ENCODE data around the gene SPATA33.

The SPATA33 gene

GRCh38 chr16:89712274-89712781, 54.7 kb downstream of the SPATA33 start:
- Histone ChIP-seq H3K4me1 (ENCODE audit: low read length) (no peaks in the 10 kb centered on the region), H3K4me2 (ENCODE audit: low read depth, low read length) (peak overlapping the region; percentile 63), H3K9me2 (replicated peaks; ENCODE audit: insufficient read depth, low read length) (no peaks in the 10 kb centered on the region), H3K4me3 (ENCODE audit: low read length) (peak overlapping the region; percentile 71), H3F3A (ENCODE audit: insufficient read depth, low read length) (no peaks in the 10 kb centered on the region), H3K27me3 (replicated peaks; ENCODE audit: insufficient read depth, low read length) (no peaks in the 10 kb centered on the region), H4K20me1 (ENCODE audit: insufficient read depth, low read length) (no peaks in the 10 kb centered on the region), H3K79me2 (ENCODE audit: low read length) (peaks cover 4% of the 10 kb centered on the region; the same call in 1 of the 2 replicates), H3K9me3 (replicated peaks; ENCODE audit: insufficient read depth, low read length) (no peaks in the 10 kb centered on the region), H3K27ac (ENCODE audit: low read length) (no peak overlapping the region), H3K9ac (ENCODE audit: low read length) (peak overlapping the region; percentile 70), H2AFZ (ENCODE audit: low read length) (peak overlapping the region; percentile 19; the same call in 1 of the 2 replicates), H3K36me3 (replicated peaks; ENCODE audit: insufficient read depth, low read length) (no peaks in the 10 kb centered on the region)
- DNase-seq: no peak
- TF ChIP-seq EZH2 (optimal IDR thresholded peaks at IDR 0.05; ENCODE audit: low read depth, low read length): no peak
- TF ChIP-seq EZH2phosphoT487 (IDR thresholded peaks at IDR 0.05; ENCODE audit: low read length): no peak
- TF ChIP-seq CTCF (IDR thresholded peaks at IDR 0.05; ENCODE audit: low read length): no peak

- H3K27ac ChIP-seq (ENCODE audit: low read length): no peak overlapping the region
- peaks cover 10% of the 10 kb centered on the region; the same call in 1 of the 2 replicates for H3F3A ChIP-seq (ENCODE audit: insufficient read depth, low read length)
- no peak overlapping the region for H3K9ac ChIP-seq (ENCODE audit: low read length)
- no peaks in the 10 kb centered on the region for H3K36me3 ChIP-seq (replicated peaks; ENCODE audit: insufficient read depth, low read length)
- H3K27me3 ChIP-seq (replicated peaks; ENCODE audit: insufficient read depth, low read length): no peaks in the 10 kb centered on the region
- H3K4me3 ChIP-seq (ENCODE audit: low read length): no peak overlapping the region
- H4K20me1 ChIP-seq (ENCODE audit: insufficient read depth, low read length): no peaks in the 10 kb centered on the region
- TF ChIP-seq EZH2 (optimal IDR thresholded peaks at IDR 0.05; ENCODE audit: low read depth, low read length) (no peak), EZH2phosphoT487 (IDR thresholded peaks at IDR 0.05; ENCODE audit: low read length) (no peak), CTCF (IDR thresholded peaks at IDR 0.05; ENCODE audit: low read length) (no peak)
- H3K4me1 ChIP-seq (ENCODE audit: low read length): no peaks in the 10 kb centered on the region
- no peak for DNase-seq
- no peaks in the 10 kb centered on the region for H3K9me3 ChIP-seq (replicated peaks; ENCODE audit: insufficient read depth, low read length)
- no peak overlapping the region for H3K4me2 ChIP-seq (ENCODE audit: low read depth, low read length)
- H3K79me2 ChIP-seq (ENCODE audit: low read length): peaks cover 4% of the 10 kb centered on the region; the same call in 1 of the 2 replicates
- H3K9me2 ChIP-seq (replicated peaks; ENCODE audit: insufficient read depth, low read length): no peaks in the 10 kb centered on the region
- H2AFZ ChIP-seq (ENCODE audit: low read length): no peak overlapping the region
These were observed 58.9 kb downstream of the SPATA33 start for GRCh38 chr16:89716493-89716892.

GRCh38 chr16:89716916-89717687, 59.5 kb downstream of the SPATA33 start:
- no peak overlapping the region for H3K4me2 ChIP-seq (ENCODE audit: low read depth, low read length)
- H3K4me3 ChIP-seq (ENCODE audit: low read length): no peak overlapping the region
- H3K9me2 ChIP-seq (replicated peaks; ENCODE audit: insufficient read depth, low read length): no peaks in the 10 kb centered on the region
- H3K9ac ChIP-seq (ENCODE audit: low read length): no peak overlapping the region
- no peak for DNase-seq
- TF ChIP-seq CTCF (IDR thresholded peaks at IDR 0.05; ENCODE audit: low read length): no peak
- TF ChIP-seq EZH2phosphoT487 (IDR thresholded peaks at IDR 0.05; ENCODE audit: low read length): no peak
- TF ChIP-seq EZH2 (optimal IDR thresholded peaks at IDR 0.05; ENCODE audit: low read depth, low read length): no peak
- H3K79me2 ChIP-seq (ENCODE audit: low read length): peaks cover 4% of the 10 kb centered on the region; the same call in 1 of the 2 replicates
- H4K20me1 ChIP-seq (ENCODE audit: insufficient read depth, low read length): no peaks in the 10 kb centered on the region
- no peaks in the 10 kb centered on the region for H3K36me3 ChIP-seq (replicated peaks; ENCODE audit: insufficient read depth, low read length)
- H3K27ac ChIP-seq (ENCODE audit: low read length): no peak overlapping the region
- H2AFZ ChIP-seq (ENCODE audit: low read length): no peak overlapping the region
- no peaks in the 10 kb centered on the region for H3K9me3 ChIP-seq (replicated peaks; ENCODE audit: insufficient read depth, low read length)
- peaks cover 11% of the 10 kb centered on the region; the same call in 1 of the 2 replicates for H3F3A ChIP-seq (ENCODE audit: insufficient read depth, low read length)
- H3K4me1 ChIP-seq (ENCODE audit: low read length): no peaks in the 10 kb centered on the region
- no peaks in the 10 kb centered on the region for H3K27me3 ChIP-seq (replicated peaks; ENCODE audit: insufficient read depth, low read length)

Data from MM.1S (cell line).